Astrocyte (in vitro differentiated cells and primary cell): ENCODE data around the gene CLEC11A. TPM values are rescaled to one million over a fixed set of nuclear protein-coding genes. Genes with fewer than 3 reads are reported as not detected.

Experiments
- DNase-seq: peaks from one replicate; pipeline ENCODE4 v3.0.0-alpha.2; 2010; ENCODE audit warnings: low read depth
- FAIRE-seq: peaks from 2 replicates; lab custom pipeline; 2011; peaks lifted over from hg19 to GRCh38; lab: Jason Lieb, UNC
- H2AFZ ChIP-seq: 2 replicates; pipeline ENCODE4 v1.6.0; 2012; ENCODE audit warnings: low read depth, low read length, inconsistent platforms
- H3K27ac ChIP-seq: 2 replicates; pipeline ENCODE4 v1.5.1; 2011; ENCODE audit warnings: low read depth, low read length, inconsistent platforms
- H3K27me3 ChIP-seq: 2 replicates; pipeline ENCODE4 v1.6.0; 2011; ENCODE audit warnings: low read length, inconsistent platforms; ENCODE audit not compliant: insufficient read depth
- H3K36me3 ChIP-seq: 2 replicates; pipeline ENCODE4 v1.5.1; 2011; ENCODE audit warnings: low read length, inconsistent platforms; ENCODE audit not compliant: insufficient read depth
- H3K4me1 ChIP-seq: 2 replicates; pipeline ENCODE4 v1.5.1; 2011; ENCODE audit warnings: low read length, inconsistent platforms; ENCODE audit not compliant: insufficient read depth
- H3K4me2 ChIP-seq: 2 replicates; pipeline ENCODE4 v1.6.0; 2012; ENCODE audit warnings: low read length, inconsistent platforms
- H3K4me3 ChIP-seq: 2 replicates; pipeline ENCODE4 v1.5.1; 2011; ENCODE audit warnings: low read depth, mild to moderate bottlenecking, low read length, inconsistent platforms; ENCODE audit not compliant: insufficient read depth
- H3K79me2 ChIP-seq: 2 replicates; pipeline ENCODE4 v1.6.0; 2012; ENCODE audit warnings: mild to moderate bottlenecking, low read length, inconsistent platforms; ENCODE audit not compliant: insufficient read depth
- H3K9ac ChIP-seq: 2 replicates; pipeline ENCODE4 v1.6.0; 2012; ENCODE audit warnings: mild to moderate bottlenecking, low read length, inconsistent platforms
- H3K9me3 ChIP-seq: 2 replicates; pipeline ENCODE4 v1.5.1; 2012; ENCODE audit warnings: low read depth, mild to moderate bottlenecking, low read length, inconsistent platforms; ENCODE audit not compliant: insufficient read depth
- H4K20me1 ChIP-seq: 2 replicates; pipeline ENCODE4 v1.6.0; 2012; ENCODE audit warnings: low read length, inconsistent platforms; ENCODE audit not compliant: insufficient read depth
- H3K27ac Mint-ChIP-seq: one replicate; pipeline ENCODE4 v1.8.0; 2021; ENCODE audit warnings: mild to moderate bottlenecking, mixed read lengths; ENCODE audit not compliant: unreplicated experiment
- H3K27me3 Mint-ChIP-seq: one replicate; pipeline ENCODE4 v1.8.0; 2021; ENCODE audit warnings: low read depth, mixed read lengths; ENCODE audit not compliant: unreplicated experiment
- H3K36me3 Mint-ChIP-seq: one replicate; pipeline ENCODE4 v1.8.0; 2021; ENCODE audit warnings: low read depth, mixed read lengths; ENCODE audit not compliant: unreplicated experiment
- H3K4me1 Mint-ChIP-seq: one replicate; pipeline ENCODE4 v1.8.0; 2021; ENCODE audit warnings: low read depth, mixed read lengths; ENCODE audit not compliant: unreplicated experiment
- H3K4me3 Mint-ChIP-seq: one replicate; pipeline ENCODE4 v1.8.0; 2021; ENCODE audit warnings: mild to moderate bottlenecking, moderate library complexity, mixed read lengths; ENCODE audit not compliant: unreplicated experiment
- H3K9me3 Mint-ChIP-seq: one replicate; pipeline ENCODE4 v1.8.0; 2021; ENCODE audit warnings: mild to moderate bottlenecking, mixed read lengths; ENCODE audit not compliant: unreplicated experiment
- CTCF ChIP-seq: IDR thresholded peaks from 2 replicates; pipeline ENCODE4 v1.5.1; 2011; ENCODE audit warnings: low read depth, mild to moderate bottlenecking, inconsistent platforms, low read length, moderate library complexity; ENCODE audit not compliant: insufficient read depth
- EZH2 ChIP-seq: IDR thresholded peaks from 2 replicates; pipeline ENCODE4 v1.6.1; 2012; ENCODE audit warnings: mild to moderate bottlenecking, low read length, inconsistent platforms; ENCODE audit not compliant: insufficient read depth
- total RNA-seq: library from RNA; stranded (reverse); gene quantifications from 2 replicates; pipeline ENCODE4 v1.2.1, GENCODE V29; 2021

Gene CLEC11A
- total RNA-seq, 1 donor from 2014 or later: not detected

- no peaks in the 10 kb centered on the region for H3K9me3 ChIP-seq
- H3K9ac ChIP-seq: no peak overlapping the region
- H3K27me3 ChIP-seq: no peaks in the 10 kb centered on the region
- H3K4me2 ChIP-seq: no peak overlapping the region
- no peaks in the 10 kb centered on the region for H3K36me3 Mint-ChIP-seq
- H3K27ac Mint-ChIP-seq: no peak overlapping the region
- H3K27me3 Mint-ChIP-seq: no peaks in the 10 kb centered on the region
- H3K79me2 ChIP-seq: no peaks in the 10 kb centered on the region
- no peak overlapping the region for H3K27ac ChIP-seq
- H3K4me3 ChIP-seq: no peak overlapping the region
- H3K36me3 ChIP-seq: no peaks in the 10 kb centered on the region
- TF ChIP-seq CTCF: no peak
- TF ChIP-seq EZH2: no peak
- H3K4me1 ChIP-seq: no peaks in the 10 kb centered on the region
- DNase-seq (no peak), FAIRE-seq (no peak)
- no peak overlapping the region for H3K4me3 Mint-ChIP-seq
- H3K9me3 Mint-ChIP-seq: peaks cover 30% of the 10 kb centered on the region
- H3K4me1 Mint-ChIP-seq: no peaks in the 10 kb centered on the region
- H4K20me1 ChIP-seq: no peaks in the 10 kb centered on the region
- no peak overlapping the region for H2AFZ ChIP-seq
Measured at GRCh38 chr19:50716178-50717025, 6.8 kb upstream of the CLEC11A start.

GRCh38 chr19:50717026-50717723 lies 6.0 kb upstream of the CLEC11A start:
- Mint-ChIP-seq H3K9me3 (peaks cover 34% of the 10 kb centered on the region), H3K4me3 (no peak overlapping the region), H3K36me3 (no peaks in the 10 kb centered on the region), H3K4me1 (no peaks in the 10 kb centered on the region), H3K27ac (no peak overlapping the region), H3K27me3 (no peaks in the 10 kb centered on the region)
- no peak overlapping the region for H3K4me3 ChIP-seq
- no peaks in the 10 kb centered on the region for H3K36me3 ChIP-seq
- H3K27ac ChIP-seq: no peak overlapping the region
- H3K4me2 ChIP-seq: no peak overlapping the region
- no peak overlapping the region for H2AFZ ChIP-seq
- FAIRE-seq: no peak
- H3K4me1 ChIP-seq: no peaks in the 10 kb centered on the region
- H3K27me3 ChIP-seq: no peaks in the 10 kb centered on the region
- TF ChIP-seq CTCF: no peak
- TF ChIP-seq EZH2: no peak
- H3K9me3 ChIP-seq: no peaks in the 10 kb centered on the region
- no peak for DNase-seq
- H3K9ac ChIP-seq: no peak overlapping the region
- no peaks in the 10 kb centered on the region for H3K79me2 ChIP-seq
- no peaks in the 10 kb centered on the region for H4K20me1 ChIP-seq
